Stimulated activated naive CD8-positive, alpha-beta T cell treated with anti-CD3 and anti-CD28 coated beads, Interleukin-15, Interleukin-2, amounts not matched to agents 100 ng/mL and 50 ng/mL, for 24 hours (primary cell): ENCODE data around the gene FGD1.

ENCODE experiments used
- H3K27ac Mint-ChIP-seq: one replicate; pipeline ENCODE4 v1.8.0; 2021; ENCODE audit warnings: mild to moderate bottlenecking, mixed read lengths
- H3K27me3 Mint-ChIP-seq: one replicate; pipeline ENCODE4 v1.8.0; 2021; ENCODE audit warnings: mixed read lengths
- H3K36me3 Mint-ChIP-seq: one replicate; pipeline ENCODE4 v1.8.0; 2021; ENCODE audit warnings: low read depth, mixed read lengths
- H3K4me1 Mint-ChIP-seq: one replicate; pipeline ENCODE4 v1.8.0; 2021; ENCODE audit warnings: low read depth, mixed read lengths
- H3K4me3 Mint-ChIP-seq: one replicate; pipeline ENCODE4 v1.8.0; 2021; ENCODE audit warnings: mild to moderate bottlenecking, mixed read lengths
- H3K9me3 Mint-ChIP-seq: one replicate; pipeline ENCODE4 v1.8.0; 2021; ENCODE audit warnings: mixed read lengths

FGD1 gene

GRCh38 chrX:54435121-54435520 lies 60.9 kb downstream of the FGD1 start:
- Mint-ChIP-seq H3K9me3 (no peaks in the 10 kb centered on the region), H3K36me3 (no peaks in the 10 kb centered on the region), H3K4me1 (no peaks in the 10 kb centered on the region), H3K27me3 (no peaks in the 10 kb centered on the region), H3K27ac (no peak overlapping the region), H3K4me3 (no peak overlapping the region)

GRCh38 chrX:54430519-54430918 lies 65.5 kb downstream of the FGD1 start:
- Mint-ChIP-seq H3K27me3 (peaks cover 5% of the 10 kb centered on the region), H3K27ac (no peak overlapping the region)

GRCh38 chrX:54427837-54428424 lies 68.1 kb downstream of the FGD1 start:
- Mint-ChIP-seq H3K36me3 (no peaks in the 10 kb centered on the region), H3K9me3 (no peaks in the 10 kb centered on the region), H3K27ac (no peak overlapping the region), H3K4me3 (no peak overlapping the region), H3K27me3 (peaks cover 5% of the 10 kb centered on the region), H3K4me1 (no peaks in the 10 kb centered on the region)

More at GRCh38 chrX:54430519-54430918, 65.5 kb downstream of the FGD1 start:
- Mint-ChIP-seq H3K36me3 (no peaks in the 10 kb centered on the region), H3K4me1 (no peaks in the 10 kb centered on the region), H3K9me3 (no peaks in the 10 kb centered on the region), H3K4me3 (no peak overlapping the region)

GRCh38 chrX:54423161-54423888 lies 72.7 kb downstream of the FGD1 start:
- Mint-ChIP-seq H3K9me3 (no peaks in the 10 kb centered on the region), H3K4me3 (no peak overlapping the region), H3K4me1 (no peaks in the 10 kb centered on the region), H3K27me3 (peaks cover 15% of the 10 kb centered on the region), H3K27ac (no peak overlapping the region), H3K36me3 (no peaks in the 10 kb centered on the region)

- Mint-ChIP-seq H3K27me3 (peaks cover 19% of the 10 kb centered on the region), H3K4me3 (no peak overlapping the region), H3K4me1 (no peaks in the 10 kb centered on the region), H3K9me3 (no peaks in the 10 kb centered on the region), H3K27ac (no peak overlapping the region), H3K36me3 (no peaks in the 10 kb centered on the region)
Observed at GRCh38 chrX:54422168-54422567, 73.9 kb downstream of the FGD1 start.

- Mint-ChIP-seq H3K9me3 (no peaks in the 10 kb centered on the region), H3K4me1 (peaks cover 7% of the 10 kb centered on the region), H3K27me3 (peaks cover 35% of the 10 kb centered on the region), H3K4me3 (no peak overlapping the region), H3K36me3 (no peaks in the 10 kb centered on the region), H3K27ac (no peak overlapping the region)
Observed at GRCh38 chrX:54419559-54420302, 76.3 kb downstream of the FGD1 start.

GRCh38 chrX:54416965-54417364 lies 79.1 kb downstream of the FGD1 start:
- Mint-ChIP-seq H3K9me3 (no peaks in the 10 kb centered on the region), H3K27me3 (peaks cover 35% of the 10 kb centered on the region), H3K27ac (no peak overlapping the region), H3K4me1 (peaks cover 10% of the 10 kb centered on the region), H3K4me3 (no peak overlapping the region), H3K36me3 (no peaks in the 10 kb centered on the region)

- peaks cover 35% of the 10 kb centered on the region for H3K27me3 Mint-ChIP-seq
Observed at GRCh38 chrX:54415534-54416350, 80.3 kb downstream of the FGD1 start.

GRCh38 chrX:54413753-54414152 lies 82.3 kb downstream of the FGD1 start:
- no peaks in the 10 kb centered on the region for H3K9me3 Mint-ChIP-seq
- H3K4me1 Mint-ChIP-seq = peaks cover 20% of the 10 kb centered on the region
- peaks cover 21% of the 10 kb centered on the region for H3K27me3 Mint-ChIP-seq
- no peak overlapping the region for H3K4me3 Mint-ChIP-seq
- H3K36me3 Mint-ChIP-seq = no peaks in the 10 kb centered on the region
- H3K27ac Mint-ChIP-seq = no peak overlapping the region

More at GRCh38 chrX:54415534-54416350, 80.3 kb downstream of the FGD1 start:
- H3K9me3 Mint-ChIP-seq = no peaks in the 10 kb centered on the region
- peaks cover 13% of the 10 kb centered on the region for H3K4me1 Mint-ChIP-seq
- H3K4me3 Mint-ChIP-seq = no peak overlapping the region
- no peaks in the 10 kb centered on the region for H3K36me3 Mint-ChIP-seq
- no peak overlapping the region for H3K27ac Mint-ChIP-seq

- Mint-ChIP-seq H3K9me3 (no peaks in the 10 kb centered on the region), H3K27ac (no peak overlapping the region), H3K4me3 (no peak overlapping the region), H3K4me1 (peaks cover 20% of the 10 kb centered on the region), H3K36me3 (no peaks in the 10 kb centered on the region), H3K27me3 (peaks cover 21% of the 10 kb centered on the region)
Observed at GRCh38 chrX:54411732-54412131, 84.3 kb downstream of the FGD1 start.

GRCh38 chrX:54407266-54407665 lies 88.8 kb downstream of the FGD1 start:
- no peak overlapping the region for H3K27ac Mint-ChIP-seq

GRCh38 chrX:54397113-54397512 lies 98.9 kb downstream of the FGD1 start:
- Mint-ChIP-seq H3K27ac (no peak overlapping the region), H3K9me3 (no peaks in the 10 kb centered on the region), H3K27me3 (no peaks in the 10 kb centered on the region), H3K36me3 (no peaks in the 10 kb centered on the region), H3K4me3 (no peak overlapping the region), H3K4me1 (no peaks in the 10 kb centered on the region)

More at GRCh38 chrX:54407266-54407665, 88.8 kb downstream of the FGD1 start:
- H3K27me3 Mint-ChIP-seq = peaks cover 23% of the 10 kb centered on the region
- peaks cover 13% of the 10 kb centered on the region for H3K4me1 Mint-ChIP-seq
- H3K4me3 Mint-ChIP-seq = no peak overlapping the region
- no peaks in the 10 kb centered on the region for H3K9me3 Mint-ChIP-seq
- H3K36me3 Mint-ChIP-seq = no peaks in the 10 kb centered on the region
